Right atrium auricular region (tissue), 2 donors: ENCODE data around the gene FAM81B. TPM values are rescaled to one million over a fixed set of nuclear protein-coding genes. Genes with fewer than 3 reads are reported as not detected.
"Not testable (repeated sequence)": the region's sequence is repeated elsewhere in the genome, so short reads cannot be mapped to it uniquely, and the experiment has no call there.

Experiments used
- DNase-seq: peaks from one replicate; pipeline ENCODE4 v3.0.0-alpha.2; 2019; ENCODE audit warnings: low spot score
- H3K27ac ChIP-seq, 2 donors: fragments of 200-600 bp; sonication (generic); 1 replicate in 1 of 2; 2 replicates in 1 of 2; pipeline ENCODE4 v1.5.1; 2016 to 2019
- H3K27me3 ChIP-seq, 2 donors: fragments of 200-600 bp; sonication (generic); one replicate each; pipeline versions ENCODE4 v1.5.1 to v1.6.0; 2017 to 2019
- H3K36me3 ChIP-seq: fragments of 200-600 bp; sonication (generic); one replicate; pipeline ENCODE4 v1.5.1; 2016
- H3K4me1 ChIP-seq, 2 donors: fragments of 200-600 bp; sonication (generic); one replicate each; pipeline versions ENCODE4 v1.5.1 to v1.6.0; 2017 to 2019
- H3K4me3 ChIP-seq, 2 donors: fragments of 200-600 bp; sonication (generic); 1 replicate in 1 of 2; 2 replicates in 1 of 2; pipeline ENCODE4 v1.5.1; 2017 to 2019; ENCODE audit warnings: mild to moderate bottlenecking in 1 of 2, moderate library complexity in 1 of 2
- H3K9me3 ChIP-seq, 2 donors: fragments of 200-600 bp; sonication (generic); one replicate each; pipeline ENCODE4 v1.5.1; 2019
- total RNA-seq, 2 donors: library from RNA; depleted of rRNA; stranded (reverse); fragments of >200 nt; gene quantifications; one replicate each; pipeline ENCODE4 v1.1.0, GENCODE V29; 2016
- TF ChIP-seq, protein P1 (sequence below), 2 donors: fragments of 200-600 bp; sonication (generic); IDR thresholded peaks; one replicate each; pipeline ENCODE4 v1.5.1; 2019; ENCODE audit warnings: antibody characterized with exemption in 2 of 2

Gene FAM81B
- total RNA-seq, 2 donors from 2014 or later: 3.5 to 24.7 TPM

DNA sequence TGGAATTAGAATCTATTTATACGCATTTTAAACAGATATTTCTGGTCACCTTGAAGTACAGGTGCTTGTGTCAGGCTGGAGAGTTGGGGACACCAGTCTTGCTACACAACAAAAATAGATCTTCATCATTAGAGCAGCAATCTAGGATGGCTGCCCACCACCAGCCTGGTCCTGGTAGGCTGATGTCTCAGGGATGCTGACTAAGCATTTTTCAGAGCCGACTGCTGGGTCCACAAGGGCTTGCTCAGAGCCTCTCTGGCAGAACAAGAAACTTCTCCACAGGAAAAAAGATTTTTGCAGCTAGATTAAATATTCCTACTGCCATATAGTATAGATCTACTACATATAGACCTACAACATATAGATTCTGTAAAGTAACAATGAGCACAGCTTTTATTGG lies 12.0 kb upstream of the FAM81B start:
- Histone ChIP-seq H3K4me3 (no peak overlapping the region), H3K36me3 (no peaks in the 10 kb centered on the region), H3K27me3 (no peaks in the 10 kb centered on the region), H3K9me3 (peaks cover 0 to 7% of the 10 kb centered on the region in 2 donors), H3K4me1 (no peaks in the 10 kb centered on the region), H3K27ac (no peak overlapping the region)
- no peak for DNase-seq
- TF ChIP-seq, protein P1, sequence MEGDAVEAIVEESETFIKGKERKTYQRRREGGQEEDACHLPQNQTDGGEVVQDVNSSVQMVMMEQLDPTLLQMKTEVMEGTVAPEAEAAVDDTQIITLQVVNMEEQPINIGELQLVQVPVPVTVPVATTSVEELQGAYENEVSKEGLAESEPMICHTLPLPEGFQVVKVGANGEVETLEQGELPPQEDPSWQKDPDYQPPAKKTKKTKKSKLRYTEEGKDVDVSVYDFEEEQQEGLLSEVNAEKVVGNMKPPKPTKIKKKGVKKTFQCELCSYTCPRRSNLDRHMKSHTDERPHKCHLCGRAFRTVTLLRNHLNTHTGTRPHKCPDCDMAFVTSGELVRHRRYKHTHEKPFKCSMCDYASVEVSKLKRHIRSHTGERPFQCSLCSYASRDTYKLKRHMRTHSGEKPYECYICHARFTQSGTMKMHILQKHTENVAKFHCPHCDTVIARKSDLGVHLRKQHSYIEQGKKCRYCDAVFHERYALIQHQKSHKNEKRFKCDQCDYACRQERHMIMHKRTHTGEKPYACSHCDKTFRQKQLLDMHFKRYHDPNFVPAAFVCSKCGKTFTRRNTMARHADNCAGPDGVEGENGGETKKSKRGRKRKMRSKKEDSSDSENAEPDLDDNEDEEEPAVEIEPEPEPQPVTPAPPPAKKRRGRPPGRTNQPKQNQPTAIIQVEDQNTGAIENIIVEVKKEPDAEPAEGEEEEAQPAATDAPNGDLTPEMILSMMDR (IDR thresholded peaks at IDR 0.05): no peak

DNA sequence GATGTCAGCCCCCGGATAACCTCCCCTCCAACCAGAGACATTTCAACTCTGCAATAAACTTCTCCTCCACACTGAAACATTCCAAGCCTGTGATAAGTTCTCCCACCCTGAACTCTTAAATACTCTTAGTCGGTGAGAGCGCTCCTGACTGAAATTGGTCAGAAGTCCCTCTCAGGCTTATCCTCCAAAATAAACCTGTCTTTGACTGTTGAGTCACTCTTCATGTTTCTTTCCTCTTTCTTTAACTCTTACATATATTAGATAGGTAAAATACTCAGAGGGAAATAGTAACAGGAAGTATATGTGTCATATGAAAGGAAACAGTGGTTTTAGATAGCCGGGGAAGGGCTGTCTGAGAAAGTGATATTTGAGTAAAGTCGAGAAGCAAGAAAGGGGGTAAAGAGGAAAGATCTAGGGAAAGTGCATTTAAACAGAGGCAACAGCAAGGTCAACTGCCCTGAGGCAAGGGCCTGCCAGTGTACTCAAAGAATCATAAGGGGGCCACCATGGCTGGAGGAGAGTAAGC lies 11.0 kb upstream of the FAM81B start:
- H3K9me3 ChIP-seq: peaks cover 0 to 7% of the 10 kb centered on the region in 2 donors
- H3K27me3 ChIP-seq: no peaks in the 10 kb centered on the region
- H3K4me3 ChIP-seq: no peak overlapping the region
- H3K4me1 ChIP-seq: no peaks in the 10 kb centered on the region
- no peak overlapping the region for H3K27ac ChIP-seq
- TF ChIP-seq, protein P1 (IDR thresholded peaks at IDR 0.05): no peak
- no peaks in the 10 kb centered on the region for H3K36me3 ChIP-seq
- no peak for DNase-seq

DNA sequence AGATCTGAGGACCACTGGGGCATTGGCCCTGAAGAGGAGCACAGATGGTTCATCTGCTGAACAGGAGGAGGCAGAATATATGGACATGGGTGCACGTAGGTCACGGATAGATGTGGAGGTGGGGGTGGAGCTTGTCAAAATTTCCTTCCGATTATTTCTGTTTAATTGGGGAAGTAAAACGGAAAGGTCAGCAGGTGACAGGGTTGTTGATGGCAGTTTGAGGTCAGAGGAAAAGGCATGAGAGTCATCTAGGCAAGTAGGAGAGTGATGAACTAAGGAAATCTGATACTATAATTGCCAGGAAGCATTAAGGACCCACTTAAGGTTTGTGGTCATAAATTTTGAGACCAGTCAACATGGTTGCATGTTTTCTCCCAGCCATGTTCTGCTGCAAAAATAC lies 8.4 kb upstream of the FAM81B start:
- DNase-seq: no peak
- TF ChIP-seq, protein P1 (IDR thresholded peaks at IDR 0.05): no peak
- Histone ChIP-seq H3K9me3 (peaks cover 0 to 7% of the 10 kb centered on the region in 2 donors), H3K4me1 (no peaks in the 10 kb centered on the region), H3K27ac (no peak overlapping the region), H3K4me3 (no peak overlapping the region), H3K36me3 (no peaks in the 10 kb centered on the region), H3K27me3 (no peaks in the 10 kb centered on the region)

DNA sequence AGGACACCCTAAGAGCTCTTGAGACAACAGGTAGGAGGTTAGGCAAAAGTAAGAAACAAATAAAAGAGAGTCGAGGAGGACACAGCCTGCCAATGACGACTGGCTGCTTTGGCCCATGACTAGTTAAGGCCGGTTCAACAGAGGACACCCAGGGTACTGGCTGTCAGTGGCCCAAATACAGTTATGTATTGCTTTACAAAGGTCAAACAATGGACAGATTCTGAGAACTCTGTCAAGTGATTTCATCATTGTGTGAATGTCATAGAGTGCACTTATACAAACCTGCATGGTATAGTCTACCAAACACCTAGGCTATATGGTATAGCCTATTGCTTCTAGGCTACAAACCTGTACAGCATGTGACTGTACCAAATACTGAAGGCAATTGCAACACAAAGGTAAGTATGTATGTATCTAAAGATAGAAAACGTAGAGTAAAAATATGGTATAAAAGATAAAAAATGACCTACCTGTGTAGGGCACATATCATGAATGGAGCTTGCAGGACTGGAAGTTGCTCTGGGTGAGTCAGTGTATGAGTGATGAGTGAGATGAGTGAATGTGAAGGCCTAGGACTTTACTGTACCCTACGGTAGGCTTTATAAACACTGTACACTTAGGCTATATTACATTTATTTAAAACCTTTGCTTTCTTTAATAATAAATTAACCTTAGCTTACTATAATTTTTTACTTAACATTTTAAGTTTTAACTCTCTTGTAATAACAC lies 6.5 kb upstream of the FAM81B start:
- DNase-seq: no peak
- Histone ChIP-seq H3K27ac (no peak overlapping the region), H3K36me3 (no peaks in the 10 kb centered on the region), H3K4me3 (no peak overlapping the region), H3K4me1 (no peaks in the 10 kb centered on the region), H3K27me3 (no peaks in the 10 kb centered on the region), H3K9me3 (peaks cover 0 to 3% of the 10 kb centered on the region in 2 donors)
- TF ChIP-seq, protein P1 (IDR thresholded peaks at IDR 0.05): no peak

GRCh38 chr5:95385334-95385733 lies 5.8 kb upstream of the FAM81B start:
- Histone ChIP-seq H3K9me3 (no peaks in the 10 kb centered on the region), H3K27ac (no peak overlapping the region), H3K4me3 (no peak overlapping the region), H3K4me1 (no peaks in the 10 kb centered on the region), H3K27me3 (no peaks in the 10 kb centered on the region), H3K36me3 (no peaks in the 10 kb centered on the region)
- no peak for DNase-seq
- TF ChIP-seq, protein P1 (IDR thresholded peaks at IDR 0.05): no peak

- H3K27me3 ChIP-seq, H3K9me3 ChIP-seq, H3K4me3 ChIP-seq, DNase-seq, H3K4me1 ChIP-seq, H3K27ac ChIP-seq, H3K36me3 ChIP-seq: not testable (repeated sequence)
Observed at GRCh38 chr5:95391965-95392364, 799 bp downstream of the FAM81B start.
